HEK293T (cell line): ENCODE measurements around the gene SARS2.
"Not testable (repeated sequence)": the region's sequence is repeated elsewhere in the genome, so short reads cannot be mapped to it uniquely, and the experiment has no call there.

Experiments used
- CTCF ChIA-PET: fragments of 350-600 bp; formaldehyde crosslinking; extraction: SDS; loops from one replicate; lab custom pipeline; 2021; ENCODE audit warnings: antibody characterized with exemption, inconsistent platforms; lab: Yijun Ruan, JAX
- POLR2A ChIA-PET: fragments of 350-600 bp; formaldehyde crosslinking; extraction: SDS; loops from one replicate; lab custom pipeline; 2020; ENCODE audit warnings: antibody characterized with exemption, inconsistent platforms; lab: Yijun Ruan, JAX
- DNase-seq: peaks from one replicate; pipeline ENCODE4 v3.0.0; 2012; ENCODE audit warnings: mixed read lengths; ENCODE audit errors: extremely low spot score
- ARNT ChIP-seq: fragments of 450-650 bp; IDR thresholded peaks from 2 replicates; pipeline ENCODE4 v1.6.1; 2017; ENCODE audit warnings: mild to moderate bottlenecking
- BHLHE40 ChIP-seq: fragments of 450-650 bp; IDR thresholded peaks from 2 replicates; pipeline ENCODE4 v1.6.1; 2016; ENCODE audit warnings: mild to moderate bottlenecking, moderate library complexity, borderline replicate concordance
- CTBP1 ChIP-seq: fragments of 450-650 bp; IDR thresholded peaks from 2 replicates; pipeline ENCODE4 v1.6.1; 2016; ENCODE audit warnings: borderline replicate concordance
- ELF4 ChIP-seq: fragments of 450-650 bp; IDR thresholded peaks from 2 replicates; pipeline ENCODE4 v1.6.1; 2017; ENCODE audit warnings: antibody characterized with exemption
- FOXA1 ChIP-seq: fragments of 450-650 bp; IDR thresholded peaks from 2 replicates; pipeline ENCODE4 v1.6.1; 2016; ENCODE audit warnings: mild to moderate bottlenecking
- FOXK2 ChIP-seq: fragments of 450-650 bp; IDR thresholded peaks from 2 replicates; pipeline ENCODE4 v1.6.1; 2016; ENCODE audit warnings: mild to moderate bottlenecking
- FOXM1 ChIP-seq: fragments of 450-650 bp; IDR thresholded peaks from 2 replicates; pipeline ENCODE4 v1.6.1; 2017; ENCODE audit warnings: mild to moderate bottlenecking, borderline replicate concordance
- HDGF ChIP-seq: fragments of 450-650 bp; IDR thresholded peaks from 2 replicates; pipeline ENCODE4 v1.6.1; 2017; ENCODE audit warnings: antibody characterized with exemption, borderline replicate concordance
- L3MBTL2 ChIP-seq: fragments of 450-650 bp; conservative IDR thresholded peaks from 2 replicates; pipeline ENCODE4 v1.6.1; 2016; ENCODE audit warnings: mild to moderate bottlenecking
- LEF1 ChIP-seq: fragments of 450-650 bp; IDR thresholded peaks from 2 replicates; pipeline ENCODE4 v1.6.1; 2017; ENCODE audit warnings: mild to moderate bottlenecking, borderline replicate concordance
- NFRKB ChIP-seq: fragments of 450-650 bp; IDR thresholded peaks from 2 replicates; pipeline ENCODE4 v1.6.1; 2016; ENCODE audit warnings: mild to moderate bottlenecking, moderate library complexity
- PKNOX1 ChIP-seq: fragments of 450-650 bp; IDR thresholded peaks from 2 replicates; pipeline ENCODE4 v1.6.1; 2016
- SP1 ChIP-seq: fragments of 450-650 bp; IDR thresholded peaks from 2 replicates; pipeline ENCODE4 v1.6.1; 2017
- SUZ12 ChIP-seq: fragments of 450-650 bp; IDR thresholded peaks from 2 replicates; pipeline ENCODE4 v1.6.1; 2016; ENCODE audit warnings: mild to moderate bottlenecking
- TARDBP ChIP-seq: fragments of 450-650 bp; IDR thresholded peaks from 2 replicates; pipeline ENCODE4 v1.6.1; 2016
- ZNF384 ChIP-seq: fragments of 450-650 bp; IDR thresholded peaks from 2 replicates; pipeline ENCODE4 v1.6.1; 2016

SARS2 gene

GRCh38 chr19:38942471-38943181 is 12.1 kb upstream of the SARS2 start:
- no peak for DNase-seq
- CTCF ChIA-PET, result interaction anchor here (0.6 kb wide), 1 partner anchor 707 kb away, joined by 3 read pairs; no protein-coding TSS in a partner anchor
- POLR2A ChIA-PET, result no interaction called here
- no peak for TF ChIP-seq PKNOX1
- TF ChIP-seq L3MBTL2, result no peak
- TF ChIP-seq BHLHE40, result no peak
- TF ChIP-seq ELF4, result no peak
- TF ChIP-seq SUZ12, result no peak
- TF ChIP-seq LEF1, result no peak

GRCh38 chr19:38941979-38942378 is 11.4 kb upstream of the SARS2 start:
- CTCF ChIA-PET, result interaction anchor here (0.6 kb wide), 1 partner anchor 708 kb away, joined by 3 read pairs; no protein-coding TSS in a partner anchor
- POLR2A ChIA-PET, result no interaction called here
- no peak for DNase-seq
- no peak for TF ChIP-seq BHLHE40
- no peak for TF ChIP-seq TARDBP
- no peak for TF ChIP-seq HDGF
- TF ChIP-seq ZNF384, result no peak
- no peak for TF ChIP-seq NFRKB
- TF ChIP-seq LEF1, result no peak
- TF ChIP-seq FOXA1, result no peak

- DNase-seq, POLR2A ChIA-PET, CTCF ChIA-PET: not testable (repeated sequence)
Observed at GRCh38 chr19:38941466-38941865, 10.9 kb upstream of the SARS2 start.

- DNase-seq, result no peak
- ChIA-PET CTCF (no interaction called here), POLR2A (interaction anchor here (0.6 kb wide), 1 partner anchor 536 kb away, joined by 3 read pairs; no protein-coding TSS in a partner anchor)
- TF ChIP-seq FOXA1 (no peak), SUZ12 (no peak), CTBP1 (no peak), ZNF384 (no peak), SP1 (no peak), ELF4 (no peak), ARNT (no peak), NFRKB (no peak), BHLHE40 (no peak), LEF1 (no peak), FOXM1 (no peak), PKNOX1 (no peak), HDGF (no peak), L3MBTL2 (no peak)
Observed at GRCh38 chr19:38939957-38940356, 9.4 kb upstream of the SARS2 start.

GRCh38 chr19:38933544-38933943 is 3.0 kb upstream of the SARS2 start:
- ChIA-PET CTCF (no interaction called here), POLR2A (interaction anchor here (1.2 kb wide), 1 partner anchor 42 kb away, joined by 3 read pairs; the partner anchor contains the start of gene FBXO17)
- TF ChIP-seq SUZ12 (no peak), ELF4 (no peak), FOXK2 (no peak), FOXA1 (no peak), FOXM1 (no peak), HDGF (no peak), PKNOX1 (no peak), TARDBP (no peak), NFRKB (no peak), BHLHE40 (no peak), LEF1 (no peak), ARNT (no peak), CTBP1 (no peak), L3MBTL2 (no peak), ZNF384 (no peak), SP1 (no peak)
- no peak for DNase-seq

- TF ChIP-seq LEF1 (no peak), CTBP1 (no peak), ZNF384 (no peak), FOXK2 (no peak), SP1 (no peak), HDGF (no peak), NFRKB (no peak), ARNT (no peak), FOXA1 (no peak), FOXM1 (no peak), TARDBP (no peak), SUZ12 (no peak), L3MBTL2 (no peak), BHLHE40 (no peak), PKNOX1 (no peak)
- no peak for DNase-seq
- POLR2A ChIA-PET, result interaction anchor here (1.2 to 2.9 kb wide), 4 partner anchors 32 to 425 kb away, joined by 3 to 14 read pairs (median 3); partner anchors contain the start of genes FBXO17, NFKBIB and SIRT2
- CTCF ChIA-PET, result interaction anchor here (0.7 kb wide), 1 partner anchor 21 kb away, joined by 3 read pairs; no protein-coding TSS in a partner anchor
Observed at GRCh38 chr19:38932425-38933179, 2.0 kb upstream of the SARS2 start.
